T-helper 1 cell (primary cell): ENCODE measurements around the gene ADAM22.

ENCODE experiments used
- DNase-seq, 5 donors: peaks; one replicate each; pipeline ENCODE4 v3.0.0-alpha.2; 2012 to 2020

The ADAM22 gene

DNA sequence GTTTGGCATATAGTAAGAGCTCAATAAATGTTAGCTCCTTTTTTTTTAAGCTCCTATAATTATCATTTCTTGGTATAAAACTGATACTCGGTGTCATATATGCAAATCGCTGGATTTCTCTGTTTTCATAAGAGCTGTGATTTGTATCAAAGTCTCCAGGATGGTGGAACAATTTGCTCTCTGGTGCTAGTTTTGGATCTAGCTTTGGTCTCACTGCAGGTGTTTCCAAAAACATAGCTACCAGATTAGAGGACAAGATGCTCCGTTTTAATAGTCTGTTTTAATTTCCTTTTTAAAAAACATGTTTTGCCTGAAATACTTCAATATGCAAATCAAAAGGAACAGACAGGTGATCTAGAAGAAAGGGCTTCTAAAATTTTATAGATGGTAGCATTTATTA, 25.3 kb downstream of the ADAM22 start:
- no peak for DNase-seq

GRCh38 chr7:87960239-87960638, 26.2 kb downstream of the ADAM22 start:
- no peak for DNase-seq

DNA sequence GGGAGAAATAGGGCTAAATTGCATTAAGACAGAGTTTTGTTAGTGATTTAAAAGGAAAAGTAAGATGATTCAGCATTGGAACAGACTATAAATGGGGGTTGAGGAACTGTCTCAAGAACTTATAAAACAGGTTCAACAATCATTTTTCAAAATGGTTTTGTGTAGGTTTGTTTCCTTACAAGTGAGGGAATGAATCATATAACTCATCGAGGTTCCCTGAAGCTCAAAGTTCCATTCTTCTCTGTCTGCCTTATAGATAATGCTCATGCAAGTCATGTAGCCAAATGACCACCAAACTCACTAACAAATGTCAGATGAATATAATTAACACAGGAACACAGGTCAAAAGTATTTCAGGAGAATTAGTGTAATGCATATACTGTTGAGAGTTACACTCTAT, 27.7 kb downstream of the ADAM22 start:
- no peak for DNase-seq

- no peak for DNase-seq
Measured at GRCh38 chr7:87966271-87966670, 32.2 kb downstream of the ADAM22 start.

- DNase-seq, result no peak
Measured at GRCh38 chr7:87968021-87968420, 34.0 kb downstream of the ADAM22 start.

- DNase-seq, result no peak
Measured at GRCh38 chr7:87982116-87982515, 48.1 kb downstream of the ADAM22 start.

DNA sequence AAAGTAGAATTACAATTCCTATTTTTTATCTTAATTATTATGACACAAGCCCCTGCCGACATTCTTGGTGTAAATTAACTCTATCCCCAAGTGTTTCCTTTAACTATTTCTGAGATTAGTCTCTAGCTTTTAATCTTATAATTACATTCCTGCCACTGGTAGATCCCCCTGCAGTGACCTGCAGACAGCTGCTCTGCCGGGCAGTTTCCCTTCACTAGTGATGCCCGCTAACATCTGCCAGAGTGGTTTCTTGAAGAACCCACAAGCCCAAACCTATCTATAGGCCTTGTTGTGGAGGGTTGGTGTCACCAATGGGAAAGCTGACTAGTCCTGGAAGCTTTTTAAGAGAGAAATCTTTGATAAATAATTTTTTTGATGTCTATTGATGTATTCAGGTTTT, 50.0 kb downstream of the ADAM22 start:
- DNase-seq, result no peak

DNA sequence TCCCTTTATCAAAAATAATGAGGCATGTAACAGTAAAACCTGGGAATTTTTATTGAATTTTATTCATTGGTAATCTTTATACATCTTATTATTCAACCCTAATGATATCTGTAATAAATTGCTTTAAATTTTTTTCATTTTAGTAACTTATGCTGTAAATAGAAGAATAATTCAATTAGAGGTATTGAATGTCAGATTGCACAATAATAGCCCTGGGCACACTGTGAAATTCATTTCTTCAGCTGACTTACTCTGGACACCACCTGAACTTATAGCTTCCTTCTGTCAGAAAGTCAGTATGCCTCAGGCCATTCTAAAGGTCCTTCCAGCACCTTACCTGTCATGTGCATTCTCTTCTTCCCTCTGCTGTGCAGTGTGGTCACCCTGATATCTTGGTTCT, 59.2 kb downstream of the ADAM22 start:
- DNase-seq, result no peak

DNA sequence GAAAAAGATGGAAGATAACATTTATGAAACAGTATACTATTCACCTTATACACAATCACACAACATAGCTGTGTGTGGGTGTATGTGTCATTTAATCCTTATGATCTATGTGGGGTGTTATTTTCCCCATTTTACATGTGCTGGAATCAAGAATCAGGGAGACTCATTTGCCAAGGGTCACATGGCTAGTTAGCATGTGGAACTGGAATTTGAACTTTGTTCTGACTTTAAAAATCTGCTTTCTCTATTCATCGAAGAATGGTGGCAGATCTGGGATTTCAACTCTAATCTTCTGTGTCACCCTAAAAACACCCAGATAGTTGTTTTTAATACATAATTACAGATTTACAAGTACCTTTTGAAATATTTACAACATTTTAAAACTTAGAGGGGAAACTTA, 65.2 kb downstream of the ADAM22 start:
- DNase-seq, result no peak

DNA sequence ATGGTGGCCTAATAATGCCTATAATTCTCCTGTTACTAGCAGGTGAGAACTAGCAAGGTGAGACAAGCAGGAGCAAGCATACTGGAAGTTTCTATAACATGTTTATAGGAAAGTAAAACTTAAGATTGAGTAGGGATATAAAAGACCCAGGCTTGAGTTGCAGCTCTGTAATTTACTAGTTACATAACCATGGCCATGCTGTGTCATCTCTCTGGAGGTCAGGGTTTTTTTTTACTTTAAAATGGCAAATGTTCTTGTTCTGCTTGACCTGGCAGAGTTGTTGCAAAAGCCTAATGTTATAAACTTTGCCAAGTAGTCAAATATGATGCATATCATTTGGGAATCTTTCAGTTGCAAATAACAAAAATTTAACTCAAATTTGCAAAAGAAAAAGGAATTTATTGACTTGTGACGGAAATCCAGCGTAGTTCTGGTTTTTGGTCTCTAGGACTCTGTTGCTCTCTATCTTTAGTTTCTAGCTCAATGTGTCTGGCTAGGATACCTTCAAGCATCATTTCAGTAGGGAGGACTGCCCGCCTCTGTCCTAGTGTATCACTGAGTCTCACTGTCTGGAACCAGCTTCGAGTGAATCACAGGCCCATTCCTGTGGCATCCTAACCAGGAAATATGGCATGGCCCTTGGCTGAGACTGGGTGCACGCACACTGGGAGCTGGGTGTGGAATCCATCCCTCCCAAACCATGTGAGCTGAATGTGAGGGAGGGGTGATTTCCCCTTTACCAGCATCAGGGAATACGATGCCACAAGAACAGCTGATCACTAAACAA, 67.9 kb downstream of the ADAM22 start:
- DNase-seq, result no peak

DNA sequence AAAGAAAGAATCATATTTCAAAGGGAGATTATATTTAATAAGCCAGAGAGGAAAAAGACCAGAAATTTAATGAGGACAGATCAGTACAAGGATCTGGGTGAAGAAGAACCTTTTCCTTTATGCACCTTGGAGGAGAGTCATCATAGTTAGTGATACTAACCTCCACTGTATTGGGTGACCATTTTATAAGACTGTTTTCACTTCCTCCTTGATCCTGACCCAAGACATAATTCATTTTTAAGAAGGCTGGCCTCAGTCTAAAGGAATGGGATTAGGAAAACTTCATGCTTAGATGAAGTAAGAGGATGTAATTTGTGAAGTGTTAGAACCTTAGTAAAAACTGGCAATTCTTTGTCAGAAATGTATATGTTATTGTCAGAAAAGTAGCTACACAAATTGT, 68.6 kb downstream of the ADAM22 start:
- no peak for DNase-seq

GRCh38 chr7:88003581-88003980, 69.5 kb downstream of the ADAM22 start:
- DNase-seq, result no peak

- no peak for DNase-seq
Measured at GRCh38 chr7:88005191-88005590, 71.1 kb downstream of the ADAM22 start.

DNA sequence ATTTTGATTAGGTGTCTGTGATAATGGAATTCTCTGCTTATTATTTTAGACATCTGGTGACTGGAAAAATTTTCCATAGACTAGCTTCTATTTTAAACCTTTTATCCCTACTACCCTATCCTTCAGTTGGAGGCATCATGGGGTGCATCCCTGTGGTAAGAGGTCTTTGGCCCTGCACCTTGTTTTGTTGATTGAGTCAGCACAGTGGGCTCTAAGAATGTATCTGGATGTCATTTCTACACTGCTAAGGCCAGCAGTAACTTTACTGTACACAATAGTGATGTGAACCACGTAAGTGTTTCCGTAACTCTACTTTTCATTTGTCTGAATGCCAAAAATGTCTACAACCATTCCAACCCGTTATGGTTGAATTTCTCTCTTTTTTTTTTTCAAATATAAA, 75.6 kb downstream of the ADAM22 start:
- no peak for DNase-seq

DNA sequence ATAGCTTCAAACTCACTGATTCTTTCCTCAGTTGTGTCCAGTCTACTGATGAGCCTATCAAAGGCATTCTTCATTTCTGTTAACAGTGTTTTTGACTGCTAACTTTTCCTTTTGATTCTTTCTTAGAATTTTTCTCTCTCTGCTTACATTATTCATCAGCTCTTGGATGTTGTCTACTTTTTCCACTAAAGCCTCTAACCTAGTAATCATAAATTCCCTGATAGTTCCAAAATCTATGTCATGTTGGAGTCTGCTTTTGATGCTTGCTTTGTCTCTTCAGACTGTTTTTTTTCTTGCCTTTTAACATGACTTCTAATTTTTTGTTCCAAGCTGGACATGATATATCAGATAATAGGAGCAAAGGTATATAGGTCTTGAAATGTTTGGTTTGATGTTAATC, 78.0 kb downstream of the ADAM22 start:
- no peak for DNase-seq

- DNase-seq, result no peak
Measured at GRCh38 chr7:88013981-88014380, 79.9 kb downstream of the ADAM22 start.

DNA sequence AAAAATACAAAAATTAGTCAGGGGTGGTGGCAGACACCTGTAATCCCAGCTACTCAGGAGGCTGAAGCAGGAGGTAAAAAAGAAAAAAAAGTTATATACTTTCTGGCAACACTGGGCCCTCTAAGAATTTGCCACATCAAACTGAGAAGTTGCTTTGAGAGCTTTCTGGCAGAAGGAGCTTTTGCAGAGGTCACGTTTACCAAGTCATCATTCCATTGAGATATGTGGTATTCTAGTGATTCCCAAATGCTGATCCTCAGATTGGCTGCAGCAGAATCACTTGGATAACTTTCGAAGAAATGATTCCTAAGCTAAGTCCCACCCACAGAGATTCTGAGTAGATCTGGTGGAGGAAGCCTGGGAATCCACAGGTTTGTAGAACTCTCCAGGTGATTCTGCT, 80.5 kb downstream of the ADAM22 start:
- DNase-seq, result no peak

- DNase-seq, result no peak
Measured at GRCh38 chr7:88015309-88015708, 81.3 kb downstream of the ADAM22 start.

DNA sequence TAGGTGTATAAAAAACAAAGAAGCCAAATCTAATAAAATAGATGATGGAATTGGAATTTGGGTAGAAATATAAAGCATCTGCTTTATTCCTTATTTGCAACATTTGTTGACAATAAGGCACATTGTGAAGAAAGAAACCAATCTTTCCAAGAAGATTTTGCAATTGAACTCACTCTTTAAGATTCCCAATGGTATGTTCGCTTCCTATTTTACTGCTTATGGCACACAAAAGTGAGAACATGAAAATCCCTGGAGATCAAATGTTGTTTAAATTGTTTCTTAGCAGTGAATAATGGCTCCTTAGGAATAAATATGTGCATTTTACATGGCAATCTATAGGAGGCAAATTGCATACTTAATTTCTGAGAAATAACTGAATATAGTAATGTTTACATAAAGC, 84.5 kb downstream of the ADAM22 start:
- no peak for DNase-seq

- no peak for DNase-seq
Measured at GRCh38 chr7:88020953-88021665, 87.1 kb downstream of the ADAM22 start.

DNA sequence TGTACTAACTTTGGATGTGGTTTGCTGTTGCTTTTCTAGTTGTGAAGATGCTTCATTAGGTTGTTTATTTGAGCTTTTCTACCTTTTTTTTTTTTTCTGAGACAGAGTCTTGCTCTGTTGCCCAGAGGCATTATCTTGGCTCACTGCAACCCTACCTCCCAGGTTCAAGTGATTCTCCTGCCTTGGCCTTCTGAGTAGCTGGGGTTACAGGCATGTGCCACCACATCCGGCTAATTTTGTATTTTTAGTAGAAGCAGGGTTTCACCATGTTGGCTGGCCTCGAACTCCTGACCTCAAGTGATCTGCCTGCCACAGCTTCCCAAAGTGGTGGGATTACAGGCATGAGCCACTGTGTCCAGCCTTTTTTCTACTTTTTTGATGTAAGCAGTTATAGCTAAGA, 93.7 kb downstream of the ADAM22 start:
- no peak for DNase-seq

DNA sequence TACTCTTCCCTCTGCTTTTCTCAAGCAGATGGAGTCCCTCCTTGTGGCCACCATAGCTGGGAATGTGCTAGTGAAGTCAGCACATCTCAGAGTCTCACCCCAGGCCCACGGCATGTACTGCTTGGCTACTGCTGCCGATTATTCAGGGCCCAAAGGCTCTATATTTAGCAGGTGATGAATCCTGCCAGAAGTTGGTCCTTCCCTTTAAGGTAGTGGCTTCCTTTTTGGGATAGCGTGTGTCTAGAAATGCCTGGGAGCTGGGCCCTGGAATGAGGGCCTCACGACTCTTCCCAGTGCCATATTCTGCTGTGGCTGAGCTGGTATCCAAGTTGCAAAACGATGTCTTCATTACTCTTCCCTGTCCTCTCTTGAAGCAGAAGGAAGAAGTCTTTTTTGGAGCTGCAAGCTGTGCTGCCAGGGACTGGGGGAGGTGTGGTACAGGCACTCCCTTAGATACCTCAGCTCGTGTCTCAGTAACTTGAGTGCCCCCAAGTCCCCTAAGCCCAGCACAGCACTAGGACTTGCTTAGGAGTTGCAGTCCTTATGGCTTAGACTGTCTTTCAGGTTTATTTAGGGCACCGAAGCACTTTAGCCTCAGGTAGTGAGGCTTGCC, 100.1 kb downstream of the ADAM22 start:
- DNase-seq, result no peak

- no peak for DNase-seq
Measured at GRCh38 chr7:88037050-88037449, 103.0 kb downstream of the ADAM22 start.

- DNase-seq, result no peak
Measured at GRCh38 chr7:88040694-88041093, 106.6 kb downstream of the ADAM22 start.
